ENCODE measurements around the gene GFOD1. TPM values are rescaled to one million over a fixed set of nuclear protein-coding genes. Genes with fewer than 3 reads are reported as not detected.
A peak's percentile ranks its signal among the peaks of the same experiment; 100 is the strongest.
"Not testable (repeated sequence)": the region's sequence is repeated elsewhere in the genome, so short reads cannot be mapped to it uniquely, and the experiment has no call there.

Gene GFOD1
- total and polyA plus RNA-seq, 7 experiments from 2014 or later, result 0.24 to 10.8 (median 1.4) TPM; not detected in 1

- Histone ChIP-seq H3K4me3 (ENCODE audit: low read length) (no peak overlapping the region), H3K36me3 (ENCODE audit: control insufficient read depth in 2 of 3, insufficient read depth in 3 of 3, low read length in 3 of 3) (no peaks in the 10 kb centered on the region), H3K4me1 (ENCODE audit: control insufficient read depth in 2 of 2, insufficient read depth in 2 of 2, low read length in 2 of 2) (peaks cover 0 to 6% of the 10 kb centered on the region in 2 donors), H3K27ac (ENCODE audit: low read depth, low read length) (no peak overlapping the region), H3K27me3 (ENCODE audit: control insufficient read depth in 2 of 2, insufficient read depth in 2 of 2, low read length in 2 of 2) (no peaks in the 10 kb centered on the region), H3K9me3 (ENCODE audit: control insufficient read depth in 2 of 3, low read length in 3 of 3) (no peaks in the 10 kb centered on the region)
- Mint-ChIP-seq H3K36me3 (no peaks in the 10 kb centered on the region), H3K27me3 (no peaks in the 10 kb centered on the region), H3K9me3 (no peaks in the 10 kb centered on the region), H3K4me3 (no peak overlapping the region), H3K27ac (no peak overlapping the region), H3K4me1 (peaks cover 1 to 14% (median 5%) of the 10 kb centered on the region in 7 donors)
- ATAC-seq (peak; percentile 75), DNase-seq (no peak)
- ChIA-PET POLR2A (no interaction called here), CTCF (no interaction called here)
- intact Hi-C loops (cut with micrococcal nuclease), result no loop called here
These were observed 91.8 kb downstream of the GFOD1 start for GRCh38 chr6:13395272-13396237.

- Mint-ChIP-seq H3K27me3 (no peaks in the 10 kb centered on the region), H3K4me3 (no peak overlapping the region), H3K36me3 (peaks cover 0 to 11% (median 0%) of the 10 kb centered on the region in 5 donors), H3K4me1 (peaks cover 4 to 20% (median 7%) of the 10 kb centered on the region in 7 donors), H3K27ac (peak overlapping the region in 1 of 9 donors; percentile 52), H3K9me3 (peaks cover 0 to 18% (median 2%) of the 10 kb centered on the region in 11 donors)
- Histone ChIP-seq H3K4me1 (ENCODE audit: control insufficient read depth in 2 of 2, insufficient read depth in 2 of 2, low read length in 2 of 2) (peaks cover 0 to 12% of the 10 kb centered on the region in 2 donors), H3K27ac (ENCODE audit: low read depth, low read length) (no peak overlapping the region), H3K27me3 (ENCODE audit: control insufficient read depth in 2 of 2, insufficient read depth in 2 of 2, low read length in 2 of 2) (no peaks in the 10 kb centered on the region), H3K4me3 (ENCODE audit: low read length) (no peak overlapping the region), H3K36me3 (ENCODE audit: control insufficient read depth in 2 of 3, insufficient read depth in 3 of 3, low read length in 3 of 3) (no peaks in the 10 kb centered on the region), H3K9me3 (ENCODE audit: control insufficient read depth in 2 of 3, low read length in 3 of 3) (no peaks in the 10 kb centered on the region)
- CTCF ChIA-PET, result no interaction called here
- DNase-seq, result no peak
- intact Hi-C loops (cut with micrococcal nuclease), result no loop called here
- POLR2A ChIA-PET, result no interaction called here
- no peak for ATAC-seq
These were observed 94.9 kb downstream of the GFOD1 start for GRCh38 chr6:13392462-13392861.

GRCh38 chr6:13391537-13391936 is 95.9 kb downstream of the GFOD1 start:
- Histone ChIP-seq H3K27me3 (ENCODE audit: control insufficient read depth in 2 of 2, insufficient read depth in 2 of 2, low read length in 2 of 2) (no peaks in the 10 kb centered on the region), H3K4me3 (ENCODE audit: low read length) (no peak overlapping the region), H3K36me3 (ENCODE audit: control insufficient read depth in 2 of 3, insufficient read depth in 3 of 3, low read length in 3 of 3) (no peaks in the 10 kb centered on the region), H3K4me1 (ENCODE audit: control insufficient read depth in 2 of 2, insufficient read depth in 2 of 2, low read length in 2 of 2) (peaks cover 0 to 12% of the 10 kb centered on the region in 2 donors), H3K27ac (ENCODE audit: low read depth, low read length) (no peak overlapping the region), H3K9me3 (ENCODE audit: control insufficient read depth in 2 of 3, low read length in 3 of 3) (no peaks in the 10 kb centered on the region)
- POLR2A ChIA-PET, result no interaction called here
- no peak for ATAC-seq
- H3K36me3 Mint-ChIP-seq, result peaks cover 0 to 14% (median 0%) of the 10 kb centered on the region in 5 donors
- no peak for DNase-seq
- intact Hi-C loops (cut with micrococcal nuclease), result no loop called here
- no peaks in the 10 kb centered on the region for H3K27me3 Mint-ChIP-seq
- CTCF ChIA-PET, result no interaction called here
- H3K4me3 Mint-ChIP-seq, result peak overlapping the region in 1 of 10 donors; percentile 29
- H3K9me3 Mint-ChIP-seq, result peaks cover 0 to 18% (median 2%) of the 10 kb centered on the region in 11 donors
- H3K4me1 Mint-ChIP-seq, result peaks cover 4 to 16% (median 7%) of the 10 kb centered on the region in 7 donors
- no peak overlapping the region for H3K27ac Mint-ChIP-seq

- no peaks in the 10 kb centered on the region for H3K27me3 Mint-ChIP-seq
- no peaks in the 10 kb centered on the region for H3K27me3 ChIP-seq (ENCODE audit: control insufficient read depth in 2 of 2, insufficient read depth in 2 of 2, low read length in 2 of 2)
- H3K27ac Mint-ChIP-seq, result peak overlapping the region in 4 of 9 donors; percentile 6 to 49 (median 42)
- ATAC-seq (peak; percentile 31), DNase-seq (no peak)
- H3K36me3 Mint-ChIP-seq, result peaks cover 0 to 14% (median 0%) of the 10 kb centered on the region in 5 donors
- H3K4me1 Mint-ChIP-seq, result peaks cover 4 to 12% (median 7%) of the 10 kb centered on the region in 7 donors
- intact Hi-C loops (cut with micrococcal nuclease), result no loop called here
- H3K4me3 ChIP-seq (ENCODE audit: low read length), result no peak overlapping the region
- H3K4me1 ChIP-seq (ENCODE audit: control insufficient read depth in 2 of 2, insufficient read depth in 2 of 2, low read length in 2 of 2), result peaks cover 0 to 12% of the 10 kb centered on the region in 2 donors
- H3K9me3 Mint-ChIP-seq, result peaks cover 0 to 18% (median 2%) of the 10 kb centered on the region in 11 donors
- H3K9me3 ChIP-seq (ENCODE audit: control insufficient read depth in 2 of 3, low read length in 3 of 3), result no peaks in the 10 kb centered on the region
- H3K36me3 ChIP-seq (ENCODE audit: control insufficient read depth in 2 of 3, insufficient read depth in 3 of 3, low read length in 3 of 3), result no peaks in the 10 kb centered on the region
- ChIA-PET CTCF (no interaction called here), POLR2A (no interaction called here)
- H3K4me3 Mint-ChIP-seq, result no peak overlapping the region
- no peak overlapping the region for H3K27ac ChIP-seq (ENCODE audit: low read depth, low read length)
These were observed 96.7 kb downstream of the GFOD1 start for GRCh38 chr6:13390658-13391057.

- H3K27me3 Mint-ChIP-seq; POLR2A ChIA-PET; H3K9me3 ChIP-seq (ENCODE audit: control insufficient read depth in 2 of 3, low read length in 3 of 3); H3K27me3 ChIP-seq (ENCODE audit: control insufficient read depth in 2 of 2, insufficient read depth in 2 of 2, low read length in 2 of 2); H3K4me3 ChIP-seq (ENCODE audit: low read length); H3K27ac Mint-ChIP-seq; H3K27ac ChIP-seq (ENCODE audit: low read depth, low read length); H3K36me3 ChIP-seq (ENCODE audit: control insufficient read depth in 2 of 3, insufficient read depth in 3 of 3, low read length in 3 of 3); H3K4me3 Mint-ChIP-seq; CTCF ChIA-PET; DNase-seq; ATAC-seq; intact Hi-C loops (cut with micrococcal nuclease): not testable (repeated sequence)
- Mint-ChIP-seq H3K36me3 (peaks cover 0 to 14% (median 0%) of the 10 kb centered on the region in 5 donors), H3K9me3 (peaks cover 0 to 18% (median 2%) of the 10 kb centered on the region in 11 donors), H3K4me1 (peaks cover 4 to 13% (median 8%) of the 10 kb centered on the region in 7 donors)
- peaks cover 0 to 12% of the 10 kb centered on the region in 2 donors for H3K4me1 ChIP-seq (ENCODE audit: control insufficient read depth in 2 of 2, insufficient read depth in 2 of 2, low read length in 2 of 2)
These were observed 98.2 kb downstream of the GFOD1 start for GRCh38 chr6:13389237-13389636.

GRCh38 chr6:13388769-13389168 is 98.6 kb downstream of the GFOD1 start:
- intact Hi-C loops (cut with micrococcal nuclease); H3K27me3 ChIP-seq (ENCODE audit: control insufficient read depth in 2 of 2, insufficient read depth in 2 of 2, low read length in 2 of 2); H3K4me3 ChIP-seq (ENCODE audit: low read length); H3K27me3 Mint-ChIP-seq; POLR2A ChIA-PET; H3K27ac ChIP-seq (ENCODE audit: low read depth, low read length); H3K9me3 ChIP-seq (ENCODE audit: control insufficient read depth in 2 of 3, low read length in 3 of 3); ATAC-seq; H3K27ac Mint-ChIP-seq; H3K4me3 Mint-ChIP-seq; CTCF ChIA-PET; H3K36me3 ChIP-seq (ENCODE audit: control insufficient read depth in 2 of 3, insufficient read depth in 3 of 3, low read length in 3 of 3); DNase-seq: not testable (repeated sequence)
- H3K4me1 ChIP-seq (ENCODE audit: control insufficient read depth in 2 of 2, insufficient read depth in 2 of 2, low read length in 2 of 2), result peaks cover 0 to 12% of the 10 kb centered on the region in 2 donors
- Mint-ChIP-seq H3K4me1 (peaks cover 4 to 14% (median 8%) of the 10 kb centered on the region in 7 donors), H3K9me3 (peaks cover 0 to 18% (median 2%) of the 10 kb centered on the region in 11 donors), H3K36me3 (peaks cover 0 to 14% (median 0%) of the 10 kb centered on the region in 5 donors)
